GM18868 (cell line): ENCODE data around the gene CALML3.

Source experiments
- ATAC-seq: cut with Tn5 transposase; IDR thresholded peaks from one replicate; pipeline ENCODE4 v1.9.1; 2021; ENCODE audit warnings: mild to moderate bottlenecking, moderate library complexity; ENCODE audit not compliant: unreplicated experiment

The CALML3 gene

GRCh38 chr10:5506246-5506645 is 18.5 kb upstream of the CALML3 start:
- ATAC-seq, result no peak

GRCh38 chr10:5506751-5507648 is 17.8 kb upstream of the CALML3 start:
- no peak for ATAC-seq

DNA sequence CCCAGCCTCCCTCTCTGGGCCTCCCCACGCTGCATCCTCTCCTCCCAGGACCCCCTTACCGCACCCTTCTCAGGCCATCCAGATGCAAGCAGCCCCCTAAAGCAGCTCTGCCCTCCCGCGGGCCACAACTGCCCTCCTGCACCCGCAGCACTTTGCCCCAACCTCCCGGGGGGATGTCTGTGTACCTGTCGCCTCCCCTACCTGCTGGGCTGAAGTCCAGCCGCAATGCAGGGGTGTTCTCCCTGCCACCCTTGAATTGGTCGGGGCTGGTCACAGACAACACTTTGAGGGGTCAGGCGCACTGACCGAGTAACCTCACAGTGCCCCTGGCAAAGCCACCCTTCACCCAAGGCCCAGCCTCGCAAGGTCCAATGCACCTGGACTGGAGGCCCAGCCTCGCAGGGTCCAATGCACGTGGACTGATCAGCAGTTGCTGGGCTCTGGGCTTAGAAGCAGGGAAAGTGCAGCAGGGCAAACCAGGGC is 17.1 kb upstream of the CALML3 start:
- ATAC-seq, result no peak

GRCh38 chr10:5508161-5508604 is 16.6 kb upstream of the CALML3 start:
- no peak for ATAC-seq

DNA sequence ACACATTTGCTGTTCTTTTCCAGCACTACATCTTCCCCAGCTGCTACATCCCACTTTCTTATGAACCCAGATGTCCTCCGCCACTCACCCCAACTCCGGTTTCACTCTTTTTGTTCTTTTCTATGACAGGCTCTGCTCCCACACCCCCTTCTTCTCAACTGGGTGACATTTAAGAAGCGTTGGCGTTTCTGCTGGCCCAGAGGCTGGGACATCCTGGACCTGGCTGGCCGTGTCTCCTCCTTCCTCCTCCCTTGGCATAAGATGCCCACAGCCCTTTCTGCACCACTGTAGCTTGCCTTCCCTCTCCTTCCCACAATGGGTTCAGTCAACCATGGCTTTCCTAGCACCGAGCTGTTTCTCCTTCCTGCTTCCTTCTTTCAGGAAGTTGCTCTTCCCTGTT is 16.0 kb upstream of the CALML3 start:
- no peak for ATAC-seq

DNA sequence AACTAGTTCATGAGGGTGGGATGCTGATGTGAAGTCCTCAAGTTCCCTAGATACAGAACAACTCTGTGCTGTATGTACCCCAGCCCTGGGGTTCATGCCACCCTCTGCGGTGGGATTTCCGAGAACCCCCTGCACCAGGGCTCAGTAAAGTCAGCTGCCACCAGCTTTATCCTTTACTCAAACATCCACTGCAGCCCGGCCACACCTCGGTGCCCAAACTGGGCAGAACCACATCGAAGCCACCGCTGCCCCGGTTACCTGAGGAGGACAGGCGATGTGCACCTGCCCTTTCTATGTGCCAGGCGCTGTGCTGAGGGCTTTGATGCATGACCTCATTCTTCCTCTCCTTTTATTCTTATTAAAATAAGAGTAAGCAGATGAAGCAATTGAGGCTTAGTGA is 15.5 kb upstream of the CALML3 start:
- ATAC-seq, result no peak

DNA sequence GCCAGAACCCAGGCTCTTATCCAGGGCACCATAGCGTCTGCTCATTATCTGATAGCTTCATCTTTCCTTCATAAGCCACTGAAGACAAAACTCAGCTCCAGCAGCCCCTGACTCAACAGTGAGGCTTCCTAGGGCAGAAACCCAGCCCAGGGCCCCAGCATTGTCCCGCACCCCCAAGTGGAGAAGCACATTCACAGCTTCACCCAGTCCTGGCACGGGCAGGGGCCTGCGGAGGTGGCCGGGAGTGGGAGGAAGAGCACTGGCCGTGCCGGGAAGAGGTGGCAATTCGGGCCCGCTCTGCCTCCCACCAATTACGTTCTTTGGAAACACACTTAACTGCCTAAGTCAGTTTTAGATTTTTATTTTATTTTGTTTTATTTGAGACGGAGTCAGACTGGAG is 15.1 kb upstream of the CALML3 start:
- no peak for ATAC-seq

GRCh38 chr10:5510281-5511072 is 14.3 kb upstream of the CALML3 start:
- no peak for ATAC-seq

- no peak for ATAC-seq
These were observed 13.4 kb upstream of the CALML3 start for GRCh38 chr10:5511231-5511884.

DNA sequence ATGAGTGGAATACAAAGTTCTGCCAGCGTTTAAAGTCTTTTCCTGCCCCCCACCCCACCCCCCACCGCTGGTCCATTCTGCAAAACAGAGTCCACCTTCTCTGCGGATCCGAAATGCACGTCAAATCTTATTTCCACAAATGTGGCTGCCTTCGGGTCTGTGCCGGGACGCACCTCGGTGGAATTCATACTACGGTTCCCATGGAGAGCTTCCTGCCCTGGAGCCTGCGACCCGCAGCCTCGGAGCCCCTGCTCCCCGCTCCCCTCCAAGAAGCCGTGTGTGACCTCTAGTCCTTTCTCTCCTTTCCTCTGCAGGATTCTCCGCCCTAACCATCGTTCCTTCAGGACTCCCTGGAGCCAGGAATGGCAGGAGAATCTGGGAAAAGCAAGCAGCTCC is 12.9 kb upstream of the CALML3 start:
- no peak for ATAC-seq

DNA sequence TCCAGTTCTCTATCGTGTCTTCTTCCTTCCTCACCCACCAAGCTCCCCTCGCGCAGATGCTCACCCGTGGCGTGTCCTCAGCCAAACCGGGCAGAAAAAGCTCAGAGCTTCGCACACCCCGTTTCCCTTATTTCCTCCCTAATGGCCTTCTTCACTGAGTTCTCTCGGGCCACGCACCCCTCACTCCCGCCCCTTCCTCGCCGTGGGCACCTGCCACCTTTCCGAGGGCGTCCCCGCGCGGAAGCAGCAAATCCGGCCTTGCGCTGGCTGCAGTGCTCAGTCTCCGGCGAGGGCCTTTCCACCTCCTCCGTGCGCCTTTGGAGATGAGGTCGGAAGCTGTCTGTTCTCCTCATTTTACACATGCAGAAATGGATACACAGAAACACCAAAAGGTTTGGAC is 12.4 kb upstream of the CALML3 start:
- no peak for ATAC-seq

- ATAC-seq, result no peak
These were observed 11.7 kb upstream of the CALML3 start for GRCh38 chr10:5512881-5513612.

- ATAC-seq, result no peak
These were observed 10.4 kb upstream of the CALML3 start for GRCh38 chr10:5514226-5514850.

DNA sequence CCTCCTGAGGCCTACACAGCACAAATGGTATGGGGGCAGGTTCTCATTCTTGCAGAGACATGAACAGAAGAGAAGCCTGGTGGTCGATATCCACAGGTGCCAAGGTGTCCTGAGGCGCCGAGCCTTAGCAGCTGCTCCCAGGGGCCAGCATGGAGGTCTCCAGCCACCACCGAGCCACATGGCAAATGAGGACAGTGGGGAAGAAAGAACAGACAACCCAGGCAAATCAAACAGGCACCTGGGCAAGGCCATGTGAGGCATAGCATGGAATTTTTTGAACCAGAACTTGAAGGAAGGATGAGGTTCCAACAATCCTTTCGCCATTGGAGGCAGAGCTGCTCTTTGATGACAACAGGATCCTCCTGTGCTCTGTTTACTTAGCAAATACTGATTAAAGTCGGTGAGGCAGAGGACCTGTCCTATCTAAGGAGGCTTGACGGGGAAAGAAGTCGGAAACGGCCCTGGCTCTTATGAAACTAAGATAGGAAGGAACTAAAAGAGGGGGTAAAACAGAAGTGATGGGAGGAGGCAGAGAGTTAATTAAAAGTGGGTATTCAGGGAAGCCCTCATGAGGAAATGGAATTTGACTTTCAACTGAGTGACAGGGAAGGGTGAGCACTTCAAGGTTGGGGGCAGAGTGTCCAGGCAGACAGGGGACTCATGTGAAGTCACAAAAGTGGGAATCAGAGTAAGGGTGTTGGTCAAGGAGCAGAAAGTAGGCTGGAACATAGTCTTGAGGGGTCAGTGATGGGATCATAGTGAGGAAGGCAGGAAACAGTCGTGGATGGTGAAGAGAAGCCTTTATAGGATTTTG is 8.6 kb upstream of the CALML3 start:
- ATAC-seq, result no peak

- no peak for ATAC-seq
These were observed 7.2 kb upstream of the CALML3 start for GRCh38 chr10:5517546-5517945.

- ATAC-seq, result no peak
These were observed 6.6 kb upstream of the CALML3 start for GRCh38 chr10:5518143-5518542.

- ATAC-seq, result no peak
These were observed 5.7 kb upstream of the CALML3 start for GRCh38 chr10:5519054-5519453.

- ATAC-seq, result no peak
These were observed 1.7 kb upstream of the CALML3 start for GRCh38 chr10:5522913-5523560.
